ENCODE results near the gene IGF2BP3.
A peak's percentile ranks its signal among the peaks of the same experiment; 100 is the strongest.

- TF ChIP-seq EZH2 (IDR thresholded peaks at IDR 0.05; ENCODE audit: borderline replicate concordance, low read depth, low read length, severe bottlenecking) (no peak), POLR2AphosphoS5 (IDR thresholded peaks at IDR 0.05; ENCODE audit: insufficient read depth, low read depth, low read length) (peak; percentile 18), POLR2A (IDR thresholded peaks at IDR 0.05; ENCODE audit: low read depth, low read length) (no peak), GATA2 (IDR thresholded peaks at IDR 0.05; ENCODE audit: insufficient read depth, insufficient read length, low read depth, low read length) (no peak), CTCF (IDR thresholded peaks at IDR 0.05; ENCODE audit: extremely low read depth in 1 of 2, insufficient read depth in 1 of 2, low read depth in 1 of 2, low read length in 2 of 2) (no peak), FOS (IDR thresholded peaks at IDR 0.05; ENCODE audit: borderline replicate concordance, insufficient read depth, low read length) (peak; percentile 60), MYC (IDR thresholded peaks at IDR 0.05; ENCODE audit: low read depth, low read length) (no peak)
Observed at GRCh38 chr7:23333671-23334246, 136.5 kb downstream of the IGF2BP3 start.

Measured in endothelial cell of umbilical vein (primary cell).